Measurements from ENCODE around the gene TMEM252.
A peak's percentile ranks its signal among the peaks of the same experiment; 100 is the strongest.

TMEM252 gene

GRCh38 chr9:68540712-68541535, at the start of gene TMEM252:
Gene TMEM252, minus strand, starts transcription at chr9:68540883. Its CDS starts 69 bp downstream, at chr9:68540814.
- no peak for DNase-seq (ENCODE audit: low read depth in 3 of 3)

- no peak for DNase-seq (ENCODE audit: low read depth in 3 of 3)
These were observed 44.5 kb upstream of the TMEM252 start for GRCh38 chr9:68585034-68585761.

- peak; percentile 44 to 75 (median 45) for DNase-seq (ENCODE audit: low read depth in 3 of 3)
These were observed 43.7 kb upstream of the TMEM252 start for GRCh38 chr9:68584189-68585033.

GRCh38 chr9:68581696-68582095, 41.0 kb upstream of the TMEM252 start:
- DNase-seq (ENCODE audit: low read depth in 3 of 3): no peak

- no peak for DNase-seq (ENCODE audit: low read depth in 3 of 3)
These were observed 37.3 kb upstream of the TMEM252 start for GRCh38 chr9:68577774-68578591.

- no peak for DNase-seq (ENCODE audit: low read depth in 3 of 3)
These were observed 35.1 kb upstream of the TMEM252 start for GRCh38 chr9:68575817-68576216.

GRCh38 chr9:68574150-68574549, 33.5 kb upstream of the TMEM252 start:
- DNase-seq (ENCODE audit: low read depth in 3 of 3): no peak

GRCh38 chr9:68567565-68567964, 26.9 kb upstream of the TMEM252 start:
- DNase-seq (ENCODE audit: low read depth in 3 of 3): no peak

GRCh38 chr9:68562461-68562860, 21.8 kb upstream of the TMEM252 start:
- no peak for DNase-seq (ENCODE audit: low read depth in 3 of 3)

GRCh38 chr9:68560071-68560844, 19.6 kb upstream of the TMEM252 start:
- peak in 2 of 3 experiments; percentile 5 to 13 for DNase-seq (ENCODE audit: low read depth in 3 of 3)

- DNase-seq (ENCODE audit: low read depth in 3 of 3): no peak
These were observed 17.9 kb upstream of the TMEM252 start for GRCh38 chr9:68558545-68558944.

- DNase-seq (ENCODE audit: low read depth in 3 of 3): no peak
These were observed 14.9 kb upstream of the TMEM252 start for GRCh38 chr9:68555437-68556150.

GRCh38 chr9:68552700-68553476, 12.2 kb upstream of the TMEM252 start:
- no peak for DNase-seq (ENCODE audit: low read depth in 3 of 3)

- no peak for DNase-seq (ENCODE audit: low read depth in 3 of 3)
These were observed 10.5 kb upstream of the TMEM252 start for GRCh38 chr9:68551191-68551590.

GRCh38 chr9:68548241-68548640, 7.6 kb upstream of the TMEM252 start:
- no peak for DNase-seq (ENCODE audit: low read depth in 3 of 3)

- no peak for DNase-seq (ENCODE audit: low read depth in 3 of 3)
These were observed 6.7 kb upstream of the TMEM252 start for GRCh38 chr9:68547417-68547816.

GRCh38 chr9:68546596-68547390, 6.1 kb upstream of the TMEM252 start:
- no peak for DNase-seq (ENCODE audit: low read depth in 3 of 3)

GRCh38 chr9:68545033-68545705, 4.5 kb upstream of the TMEM252 start:
- no peak for DNase-seq (ENCODE audit: low read depth in 3 of 3)
